NCI-H1694 (cell line): ENCODE data around the gene PSMB3.
"Not testable (repeated sequence)": the region's sequence is repeated elsewhere in the genome, so short reads cannot be mapped to it uniquely, and the experiment has no call there.

Source experiments
- DNase-seq: peaks from one replicate; lab custom pipeline; 2025; lab: John Stamatoyannopoulos, UW

The PSMB3 gene

DNA sequence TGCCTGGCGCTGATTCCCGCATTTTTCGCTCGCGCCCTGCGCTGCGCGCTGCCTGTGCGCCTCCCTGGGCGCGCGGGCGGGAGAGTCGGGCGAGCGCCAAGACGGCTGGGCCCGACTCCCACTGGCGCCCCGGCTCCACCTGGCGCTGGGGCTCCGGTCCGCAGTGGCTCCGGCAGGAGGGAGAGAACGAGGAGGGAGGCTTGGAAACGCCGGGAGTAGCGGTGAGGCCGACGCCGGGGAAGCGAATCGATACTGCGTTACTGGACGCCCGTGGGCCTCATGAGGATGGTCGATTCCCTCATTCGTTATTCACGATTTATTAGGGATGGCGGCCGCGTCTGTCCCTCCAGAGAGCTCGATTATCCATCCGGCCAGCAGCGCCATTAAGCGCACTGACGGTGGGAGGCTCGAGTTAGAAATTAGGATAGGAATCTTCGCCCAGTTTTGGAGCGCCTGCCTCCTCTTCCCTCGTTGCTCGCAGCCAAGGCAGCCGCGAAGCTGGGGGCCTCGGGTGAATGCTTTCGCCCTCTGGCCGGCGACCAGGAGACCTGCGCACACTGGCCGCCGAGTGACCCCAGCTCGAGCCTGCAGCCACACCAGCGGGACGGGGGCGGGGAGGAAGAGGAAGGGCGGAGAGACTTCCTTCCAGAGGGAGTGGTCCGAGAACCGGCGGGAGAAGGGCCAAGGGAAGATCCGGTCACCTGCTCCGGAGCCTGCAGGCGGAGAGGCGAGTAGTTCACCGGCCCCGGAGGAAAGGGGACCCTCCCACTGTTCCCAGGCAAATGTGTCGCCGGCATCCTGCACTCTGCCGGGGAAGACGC is 3.1 kb upstream of the PSMB3 start:
- no peak for DNase-seq

GRCh38 chr17:38750044-38750311 is 2.6 kb upstream of the PSMB3 start:
- peak; percentile 47 for DNase-seq

- DNase-seq = peak; percentile 56
These were observed 2.0 kb upstream of the PSMB3 start for GRCh38 chr17:38750312-38751121.

DNA sequence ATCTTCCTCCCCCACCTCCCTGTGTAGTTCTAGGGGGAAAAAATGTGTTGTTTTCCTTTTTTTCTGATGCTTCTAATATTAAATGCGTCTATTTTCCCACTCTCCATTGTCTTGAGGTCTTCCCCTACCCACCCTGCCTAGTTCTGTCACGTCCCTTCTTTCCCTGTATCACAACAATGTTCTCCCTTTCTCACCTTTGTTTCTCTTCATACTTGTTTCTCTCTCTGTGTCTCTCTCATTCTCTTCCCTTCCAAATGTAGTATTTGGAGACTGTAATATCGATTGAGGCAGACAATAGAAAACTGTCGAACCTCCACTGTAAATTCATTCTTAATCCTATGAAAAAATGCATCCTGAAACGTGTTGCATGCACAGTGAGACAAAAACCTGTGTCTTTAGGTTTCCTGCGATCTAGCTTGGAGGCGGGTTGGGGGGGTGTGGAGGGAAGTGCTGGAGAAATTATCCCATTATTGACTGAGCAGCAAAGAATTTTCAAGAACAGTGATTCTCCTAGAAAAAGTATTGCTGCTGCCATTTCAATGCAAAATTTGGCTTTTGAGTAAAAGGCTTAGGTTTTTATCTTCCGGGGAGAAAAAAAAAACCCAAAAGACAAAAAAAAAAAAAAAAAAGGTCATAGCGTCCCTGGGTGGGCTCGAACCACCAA is 1.3 kb upstream of the PSMB3 start:
- DNase-seq = no peak

DNA sequence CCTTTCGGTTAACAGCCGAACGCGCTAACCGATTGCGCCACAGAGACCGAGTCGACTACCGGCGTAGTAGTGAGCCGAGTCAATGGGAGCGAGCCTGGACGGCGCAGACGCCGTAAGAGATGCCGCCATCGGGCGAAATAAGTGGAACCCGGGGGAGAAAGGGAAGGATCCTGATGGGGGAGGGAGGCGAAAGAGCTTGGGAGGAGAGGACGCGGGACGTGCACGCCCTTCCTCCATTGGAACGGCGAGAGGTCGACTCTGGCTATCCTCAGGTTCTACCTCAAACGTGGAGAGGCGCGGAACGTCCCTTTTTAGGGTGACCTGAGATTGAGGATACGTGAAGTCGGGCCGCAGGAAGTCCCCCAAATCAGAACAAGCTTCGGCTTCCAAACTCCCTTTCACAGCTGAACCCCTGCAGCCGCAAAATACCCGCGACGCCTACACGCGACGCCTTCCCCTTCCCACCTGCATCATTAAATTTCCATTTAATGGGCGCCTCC is 683 bp upstream of the PSMB3 start:
- peak; percentile 89 for DNase-seq

GRCh38 chr17:38753071-38753506 is 548 bp downstream of the PSMB3 start:
- no peak for DNase-seq

GRCh38 chr17:38761612-38762011 is 9.1 kb downstream of the PSMB3 start:
- peak; percentile 35 for DNase-seq

DNA sequence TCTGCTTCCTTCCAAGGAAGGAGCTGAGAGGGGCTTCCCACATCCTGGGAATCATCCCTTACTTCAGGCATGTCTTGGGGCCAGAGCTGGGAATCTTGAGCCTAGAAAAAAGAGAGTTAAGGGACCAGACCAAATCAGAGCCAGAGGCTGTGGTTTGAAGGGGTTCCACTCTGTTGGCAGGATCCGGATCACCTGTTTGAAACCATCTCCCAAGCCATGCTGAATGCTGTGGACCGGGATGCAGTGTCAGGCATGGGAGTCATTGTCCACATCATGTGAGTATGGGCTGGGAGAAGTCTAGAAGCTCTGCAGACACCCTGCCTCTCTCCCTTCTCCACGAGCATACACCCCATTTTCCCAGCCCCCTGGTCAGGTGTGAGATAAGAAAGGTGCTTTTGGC is 9.7 kb downstream of the PSMB3 start:
- no peak for DNase-seq

DNA sequence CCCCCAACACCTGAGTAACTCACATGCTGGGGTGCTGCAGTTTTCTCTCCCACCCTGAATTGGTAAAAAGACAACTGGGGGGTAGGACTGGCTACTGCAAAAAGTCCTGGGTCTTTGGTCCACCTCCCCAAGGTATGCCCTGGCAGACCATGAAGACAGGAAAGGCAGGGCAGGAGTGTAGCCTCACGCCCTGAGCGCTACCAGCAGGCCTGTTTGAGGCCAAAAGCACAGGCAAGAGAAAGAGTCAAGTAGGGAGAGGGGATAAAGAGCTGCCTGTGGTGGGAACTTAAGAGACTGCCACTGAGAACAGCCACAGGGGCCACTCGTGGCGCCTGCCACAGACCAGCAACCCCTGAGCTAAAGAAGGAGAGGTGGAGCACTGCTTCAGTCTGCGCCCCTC is 13.8 kb downstream of the PSMB3 start:
- DNase-seq = no peak

GRCh38 chr17:38768417-38768816 is 15.9 kb downstream of the PSMB3 start:
- no peak for DNase-seq

DNA sequence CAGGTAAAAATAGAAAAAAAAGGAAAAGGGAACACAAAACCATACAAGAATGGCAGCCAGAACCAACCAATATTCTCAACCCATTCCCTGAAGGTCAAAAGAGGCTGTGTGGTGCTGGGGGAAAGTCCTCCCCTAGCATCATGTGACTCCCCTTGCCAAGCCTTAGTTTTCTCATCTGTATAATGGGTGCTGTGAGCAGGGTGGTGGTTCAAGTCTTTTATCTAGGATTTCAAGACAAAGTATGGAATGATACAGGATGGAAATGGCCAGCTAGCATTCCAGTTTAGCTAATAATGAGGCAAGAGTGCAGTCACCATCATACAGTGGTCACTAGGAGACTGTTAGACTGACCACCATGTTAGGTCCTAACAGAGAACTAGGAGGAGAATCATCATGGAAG is 20.7 kb downstream of the PSMB3 start:
- no peak for DNase-seq

- DNase-seq = no peak
These were observed 25.2 kb downstream of the PSMB3 start for GRCh38 chr17:38777641-38778250.

- no peak for DNase-seq
These were observed 27.6 kb downstream of the PSMB3 start for GRCh38 chr17:38779965-38780752.

DNA sequence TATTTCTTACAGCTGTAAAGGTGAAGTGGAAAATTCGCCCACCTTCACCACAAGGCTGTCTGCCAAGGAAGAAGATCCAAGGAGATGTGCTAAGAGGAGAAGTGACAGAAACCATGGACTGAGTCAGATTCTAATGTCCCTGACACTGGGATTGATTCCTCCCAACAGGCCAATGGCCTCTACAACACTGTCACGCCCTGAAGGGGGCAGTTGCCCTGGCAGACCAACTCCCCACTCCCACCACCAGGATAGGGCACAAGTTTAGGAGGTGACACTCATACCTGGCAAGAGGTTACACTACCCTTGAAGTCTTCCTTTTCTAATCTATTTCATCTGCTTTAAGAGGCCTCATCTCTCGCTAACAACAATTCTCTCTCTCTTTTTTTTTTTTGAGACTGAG is 30.7 kb downstream of the PSMB3 start:
- DNase-seq = no peak

- no peak for DNase-seq
These were observed 33.8 kb downstream of the PSMB3 start for GRCh38 chr17:38786372-38786771.

DNA sequence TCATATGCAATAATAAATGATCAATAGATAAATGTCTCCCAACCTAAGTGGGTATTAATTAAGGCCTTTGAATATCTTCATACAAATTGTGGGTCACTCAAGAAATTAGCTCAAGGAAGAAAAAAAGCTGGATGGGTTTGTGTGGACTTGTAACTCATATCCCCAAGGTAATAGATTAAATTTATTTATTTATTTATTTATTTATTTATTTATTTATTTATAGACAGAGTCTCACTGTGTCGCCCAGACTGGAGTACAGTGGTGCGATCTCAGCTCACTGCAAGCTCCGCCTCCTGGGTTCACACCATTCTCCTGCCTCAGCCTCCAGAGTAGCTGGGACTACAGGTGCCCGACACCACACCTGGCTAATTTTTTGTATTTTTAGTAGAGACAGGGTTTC is 35.5 kb downstream of the PSMB3 start:
- DNase-seq = not testable (repeated sequence)

GRCh38 chr17:38789185-38789584 is 36.6 kb downstream of the PSMB3 start:
- no peak for DNase-seq

DNA sequence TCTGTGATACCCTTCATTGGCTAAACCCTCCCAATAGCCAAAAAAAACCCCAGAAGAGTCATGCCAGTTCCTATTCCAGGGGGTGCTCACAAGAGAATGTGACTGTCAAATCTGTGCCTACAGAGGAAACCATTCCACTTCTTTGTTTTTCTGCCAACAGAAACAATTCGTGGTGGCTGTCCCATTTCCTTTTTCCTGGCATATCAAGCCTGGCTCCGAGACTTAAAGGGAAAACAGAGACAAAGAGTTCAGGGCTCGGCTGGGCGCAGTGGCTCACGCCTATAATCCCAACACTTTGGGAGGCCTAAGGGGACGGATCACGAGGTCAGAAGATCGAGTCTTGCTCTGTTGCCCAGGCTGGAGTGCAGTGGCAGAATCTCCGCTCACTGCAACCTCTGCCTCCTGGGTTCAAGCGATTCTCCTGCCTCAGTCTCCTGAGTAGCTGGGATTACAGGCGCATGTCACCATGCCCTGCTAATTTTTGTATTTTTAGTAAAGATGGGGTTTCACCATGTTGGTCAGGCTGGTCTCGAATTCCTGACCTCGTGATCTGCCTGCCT is 37.7 kb downstream of the PSMB3 start:
- DNase-seq = not testable (repeated sequence)

GRCh38 chr17:38791162-38791561 is 38.6 kb downstream of the PSMB3 start:
- DNase-seq = no peak

- DNase-seq = no peak
These were observed 41.7 kb downstream of the PSMB3 start for GRCh38 chr17:38794221-38794620.
